ENCODE data around the gene SPOCK3.

DNA sequence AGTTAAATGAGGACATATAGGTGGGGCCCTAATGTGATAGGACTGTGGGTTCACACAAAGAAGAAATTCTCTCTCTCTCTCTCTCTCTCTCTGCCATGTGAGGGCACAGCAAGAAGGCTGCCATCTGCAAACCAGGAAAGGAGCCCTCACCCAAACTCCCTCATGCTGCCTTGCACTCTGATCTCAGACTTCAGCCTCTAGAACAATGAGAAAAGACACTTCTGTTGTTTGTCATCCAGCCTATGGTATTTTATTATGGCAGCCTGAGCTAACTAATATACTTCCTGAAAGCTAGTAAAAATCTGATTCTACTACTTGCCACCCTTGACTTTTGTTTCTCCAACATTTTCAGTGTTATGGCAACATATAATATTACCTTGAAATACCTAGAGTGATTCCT lies 425.9 kb downstream of the SPOCK3 start:
- TF ChIP-seq, protein P1, sequence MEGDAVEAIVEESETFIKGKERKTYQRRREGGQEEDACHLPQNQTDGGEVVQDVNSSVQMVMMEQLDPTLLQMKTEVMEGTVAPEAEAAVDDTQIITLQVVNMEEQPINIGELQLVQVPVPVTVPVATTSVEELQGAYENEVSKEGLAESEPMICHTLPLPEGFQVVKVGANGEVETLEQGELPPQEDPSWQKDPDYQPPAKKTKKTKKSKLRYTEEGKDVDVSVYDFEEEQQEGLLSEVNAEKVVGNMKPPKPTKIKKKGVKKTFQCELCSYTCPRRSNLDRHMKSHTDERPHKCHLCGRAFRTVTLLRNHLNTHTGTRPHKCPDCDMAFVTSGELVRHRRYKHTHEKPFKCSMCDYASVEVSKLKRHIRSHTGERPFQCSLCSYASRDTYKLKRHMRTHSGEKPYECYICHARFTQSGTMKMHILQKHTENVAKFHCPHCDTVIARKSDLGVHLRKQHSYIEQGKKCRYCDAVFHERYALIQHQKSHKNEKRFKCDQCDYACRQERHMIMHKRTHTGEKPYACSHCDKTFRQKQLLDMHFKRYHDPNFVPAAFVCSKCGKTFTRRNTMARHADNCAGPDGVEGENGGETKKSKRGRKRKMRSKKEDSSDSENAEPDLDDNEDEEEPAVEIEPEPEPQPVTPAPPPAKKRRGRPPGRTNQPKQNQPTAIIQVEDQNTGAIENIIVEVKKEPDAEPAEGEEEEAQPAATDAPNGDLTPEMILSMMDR (IDR thresholded peaks at IDR 0.05): no peak
- no peak for TF ChIP-seq POLR2A (IDR thresholded peaks at IDR 0.05)
